Astrocyte (in vitro differentiated cells and primary cell): ENCODE measurements around the gene DSCAM. TPM values are rescaled to one million over a fixed set of nuclear protein-coding genes. Genes with fewer than 3 reads are reported as not detected.
A peak's percentile ranks its signal among the peaks of the same experiment; 100 is the strongest.

Source experiments
- DNase-seq: peaks from one replicate; pipeline ENCODE4 v3.0.0-alpha.2; 2010; ENCODE audit warnings: low read depth
- FAIRE-seq: peaks from 2 replicates; lab custom pipeline; 2011; peaks lifted over from hg19 to GRCh38; lab: Jason Lieb, UNC
- H2AFZ ChIP-seq: 2 replicates; pipeline ENCODE4 v1.6.0; 2012; ENCODE audit warnings: low read depth, low read length, inconsistent platforms
- H3K27ac ChIP-seq: 2 replicates; pipeline ENCODE4 v1.5.1; 2011; ENCODE audit warnings: low read depth, low read length, inconsistent platforms
- H3K27me3 ChIP-seq: 2 replicates; pipeline ENCODE4 v1.6.0; 2011; ENCODE audit warnings: low read length, inconsistent platforms; ENCODE audit not compliant: insufficient read depth
- H3K36me3 ChIP-seq: 2 replicates; pipeline ENCODE4 v1.5.1; 2011; ENCODE audit warnings: low read length, inconsistent platforms; ENCODE audit not compliant: insufficient read depth
- H3K4me1 ChIP-seq: 2 replicates; pipeline ENCODE4 v1.5.1; 2011; ENCODE audit warnings: low read length, inconsistent platforms; ENCODE audit not compliant: insufficient read depth
- H3K4me2 ChIP-seq: 2 replicates; pipeline ENCODE4 v1.6.0; 2012; ENCODE audit warnings: low read length, inconsistent platforms
- H3K4me3 ChIP-seq: 2 replicates; pipeline ENCODE4 v1.5.1; 2011; ENCODE audit warnings: low read depth, mild to moderate bottlenecking, low read length, inconsistent platforms; ENCODE audit not compliant: insufficient read depth
- H3K79me2 ChIP-seq: 2 replicates; pipeline ENCODE4 v1.6.0; 2012; ENCODE audit warnings: mild to moderate bottlenecking, low read length, inconsistent platforms; ENCODE audit not compliant: insufficient read depth
- H3K9ac ChIP-seq: 2 replicates; pipeline ENCODE4 v1.6.0; 2012; ENCODE audit warnings: mild to moderate bottlenecking, low read length, inconsistent platforms
- H3K9me3 ChIP-seq: 2 replicates; pipeline ENCODE4 v1.5.1; 2012; ENCODE audit warnings: low read depth, mild to moderate bottlenecking, low read length, inconsistent platforms; ENCODE audit not compliant: insufficient read depth
- H4K20me1 ChIP-seq: 2 replicates; pipeline ENCODE4 v1.6.0; 2012; ENCODE audit warnings: low read length, inconsistent platforms; ENCODE audit not compliant: insufficient read depth
- H3K27ac Mint-ChIP-seq: one replicate; pipeline ENCODE4 v1.8.0; 2021; ENCODE audit warnings: mild to moderate bottlenecking, mixed read lengths; ENCODE audit not compliant: unreplicated experiment
- H3K27me3 Mint-ChIP-seq: one replicate; pipeline ENCODE4 v1.8.0; 2021; ENCODE audit warnings: low read depth, mixed read lengths; ENCODE audit not compliant: unreplicated experiment
- H3K36me3 Mint-ChIP-seq: one replicate; pipeline ENCODE4 v1.8.0; 2021; ENCODE audit warnings: low read depth, mixed read lengths; ENCODE audit not compliant: unreplicated experiment
- H3K4me1 Mint-ChIP-seq: one replicate; pipeline ENCODE4 v1.8.0; 2021; ENCODE audit warnings: low read depth, mixed read lengths; ENCODE audit not compliant: unreplicated experiment
- H3K4me3 Mint-ChIP-seq: one replicate; pipeline ENCODE4 v1.8.0; 2021; ENCODE audit warnings: mild to moderate bottlenecking, moderate library complexity, mixed read lengths; ENCODE audit not compliant: unreplicated experiment
- H3K9me3 Mint-ChIP-seq: one replicate; pipeline ENCODE4 v1.8.0; 2021; ENCODE audit warnings: mild to moderate bottlenecking, mixed read lengths; ENCODE audit not compliant: unreplicated experiment
- EZH2 ChIP-seq: IDR thresholded peaks from 2 replicates; pipeline ENCODE4 v1.6.1; 2012; ENCODE audit warnings: mild to moderate bottlenecking, low read length, inconsistent platforms; ENCODE audit not compliant: insufficient read depth
- total RNA-seq: library from RNA; stranded (reverse); gene quantifications from 2 replicates; pipeline ENCODE4 v1.2.1, GENCODE V29; 2021
- TF ChIP-seq, protein P1 (sequence below): IDR thresholded peaks from 2 replicates; pipeline ENCODE4 v1.5.1; 2011; ENCODE audit warnings: low read depth, mild to moderate bottlenecking, inconsistent platforms, low read length, moderate library complexity; ENCODE audit not compliant: insufficient read depth

DSCAM gene
- total RNA-seq, 1 donor from 2014 or later, result 0.18 TPM

DNA sequence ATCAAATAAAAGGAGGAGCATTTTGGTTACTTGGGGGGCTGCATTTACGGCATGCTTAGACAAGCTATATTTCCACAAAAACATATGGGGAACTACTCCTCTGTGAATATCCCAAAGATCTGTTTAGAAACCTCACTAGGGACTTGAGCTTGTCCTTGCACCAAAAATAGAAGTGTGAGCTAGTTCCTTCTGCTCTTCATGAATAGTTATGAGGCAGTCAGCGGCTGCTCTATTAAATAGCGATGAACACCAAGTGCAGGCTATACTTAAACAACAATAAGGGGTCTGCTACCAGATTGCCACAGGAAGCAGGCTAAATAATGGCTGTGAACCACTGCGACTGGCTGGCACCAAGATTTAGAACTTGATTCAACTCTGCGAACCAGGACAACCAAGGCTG, 789.6 kb downstream of the DSCAM start:
- Histone ChIP-seq H3K27ac (no peak overlapping the region), H3K36me3 (no peaks in the 10 kb centered on the region), H4K20me1 (no peaks in the 10 kb centered on the region), H3K4me3 (no peak overlapping the region), H3K4me2 (no peak overlapping the region), H3K4me1 (peaks cover 2% of the 10 kb centered on the region), H3K79me2 (no peaks in the 10 kb centered on the region), H3K9me3 (no peaks in the 10 kb centered on the region), H3K27me3 (no peaks in the 10 kb centered on the region), H2AFZ (no peak overlapping the region), H3K9ac (no peak overlapping the region)
- TF ChIP-seq, protein P1, sequence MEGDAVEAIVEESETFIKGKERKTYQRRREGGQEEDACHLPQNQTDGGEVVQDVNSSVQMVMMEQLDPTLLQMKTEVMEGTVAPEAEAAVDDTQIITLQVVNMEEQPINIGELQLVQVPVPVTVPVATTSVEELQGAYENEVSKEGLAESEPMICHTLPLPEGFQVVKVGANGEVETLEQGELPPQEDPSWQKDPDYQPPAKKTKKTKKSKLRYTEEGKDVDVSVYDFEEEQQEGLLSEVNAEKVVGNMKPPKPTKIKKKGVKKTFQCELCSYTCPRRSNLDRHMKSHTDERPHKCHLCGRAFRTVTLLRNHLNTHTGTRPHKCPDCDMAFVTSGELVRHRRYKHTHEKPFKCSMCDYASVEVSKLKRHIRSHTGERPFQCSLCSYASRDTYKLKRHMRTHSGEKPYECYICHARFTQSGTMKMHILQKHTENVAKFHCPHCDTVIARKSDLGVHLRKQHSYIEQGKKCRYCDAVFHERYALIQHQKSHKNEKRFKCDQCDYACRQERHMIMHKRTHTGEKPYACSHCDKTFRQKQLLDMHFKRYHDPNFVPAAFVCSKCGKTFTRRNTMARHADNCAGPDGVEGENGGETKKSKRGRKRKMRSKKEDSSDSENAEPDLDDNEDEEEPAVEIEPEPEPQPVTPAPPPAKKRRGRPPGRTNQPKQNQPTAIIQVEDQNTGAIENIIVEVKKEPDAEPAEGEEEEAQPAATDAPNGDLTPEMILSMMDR, result no peak
- no peak for TF ChIP-seq EZH2
- Mint-ChIP-seq H3K36me3 (no peaks in the 10 kb centered on the region), H3K4me3 (no peak overlapping the region), H3K4me1 (no peaks in the 10 kb centered on the region), H3K9me3 (peaks cover 5% of the 10 kb centered on the region), H3K27me3 (peaks cover 5% of the 10 kb centered on the region), H3K27ac (no peak overlapping the region)
- no peak for DNase-seq
- no peak for FAIRE-seq

DNA sequence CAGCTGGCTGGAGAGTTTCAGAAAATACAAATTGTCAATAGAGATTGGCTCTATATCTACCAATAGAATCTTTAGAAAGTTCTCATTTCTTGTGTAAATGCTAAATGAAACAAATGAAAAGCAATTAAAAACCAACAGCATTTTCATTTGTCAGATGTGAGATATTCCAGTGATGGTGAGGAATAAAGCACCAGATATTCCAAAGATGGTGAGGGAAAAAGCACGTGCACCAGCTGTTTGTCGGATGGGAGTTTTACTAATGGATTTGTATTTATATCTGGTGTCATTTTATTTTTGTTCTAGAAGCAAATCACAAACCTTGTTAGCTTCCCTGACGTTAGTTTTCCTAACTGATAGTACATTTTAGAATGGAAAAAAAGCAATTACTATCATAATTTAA, 790.9 kb downstream of the DSCAM start:
- Mint-ChIP-seq H3K9me3 (peaks cover 5% of the 10 kb centered on the region), H3K4me3 (no peak overlapping the region), H3K36me3 (no peaks in the 10 kb centered on the region), H3K27ac (no peak overlapping the region), H3K4me1 (no peaks in the 10 kb centered on the region), H3K27me3 (peaks cover 5% of the 10 kb centered on the region)
- Histone ChIP-seq H3K36me3 (no peaks in the 10 kb centered on the region), H3K4me1 (peaks cover 2% of the 10 kb centered on the region), H3K79me2 (no peaks in the 10 kb centered on the region), H3K27ac (no peak overlapping the region), H3K27me3 (no peaks in the 10 kb centered on the region), H2AFZ (no peak overlapping the region), H4K20me1 (no peaks in the 10 kb centered on the region), H3K4me2 (no peak overlapping the region), H3K9ac (no peak overlapping the region), H3K4me3 (no peak overlapping the region), H3K9me3 (no peaks in the 10 kb centered on the region)
- no peak for FAIRE-seq
- no peak for DNase-seq
- TF ChIP-seq EZH2, result no peak
- TF ChIP-seq, protein P1, result no peak

DNA sequence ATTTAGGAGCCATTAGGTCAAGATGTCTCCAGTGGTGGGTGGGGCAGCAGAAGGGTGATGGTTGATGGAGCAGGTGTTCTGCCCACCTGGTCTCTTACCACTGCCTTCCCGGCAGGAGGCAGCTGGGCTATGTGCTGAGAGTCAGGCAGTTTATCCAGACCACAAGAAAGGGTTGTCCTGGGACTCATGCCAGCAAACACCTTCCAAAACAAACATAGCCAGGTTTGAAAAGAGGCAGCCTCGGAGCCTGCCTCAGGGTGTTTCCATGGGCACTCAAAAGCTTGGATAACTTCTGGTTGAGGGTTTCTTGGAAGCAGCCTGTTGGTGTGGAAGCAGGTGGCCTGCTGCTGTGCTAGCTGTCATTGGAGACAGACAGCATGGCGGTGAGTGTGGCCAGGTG, 792.6 kb downstream of the DSCAM start:
- Histone ChIP-seq H2AFZ (no peak overlapping the region), H3K9ac (no peak overlapping the region), H3K27ac (no peak overlapping the region), H3K4me2 (no peak overlapping the region), H3K27me3 (no peaks in the 10 kb centered on the region), H3K36me3 (no peaks in the 10 kb centered on the region), H3K4me1 (peaks cover 8% of the 10 kb centered on the region), H3K79me2 (no peaks in the 10 kb centered on the region), H3K4me3 (no peak overlapping the region), H4K20me1 (no peaks in the 10 kb centered on the region), H3K9me3 (no peaks in the 10 kb centered on the region)
- Mint-ChIP-seq H3K4me3 (no peak overlapping the region), H3K27me3 (peaks cover 5% of the 10 kb centered on the region), H3K9me3 (peaks cover 5% of the 10 kb centered on the region), H3K27ac (no peak overlapping the region), H3K4me1 (peaks cover 2% of the 10 kb centered on the region), H3K36me3 (no peaks in the 10 kb centered on the region)
- peak; percentile 25 for DNase-seq
- FAIRE-seq, result no peak
- TF ChIP-seq EZH2, result no peak
- TF ChIP-seq, protein P1, result no peak
